Gastrocnemius medialis (tissue), 4 donors: ENCODE results near the gene DEPP1. TPM values are rescaled to one million over a fixed set of nuclear protein-coding genes. Genes with fewer than 3 reads are reported as not detected.
"Not testable (repeated sequence)": the region's sequence is repeated elsewhere in the genome, so short reads cannot be mapped to it uniquely, and the experiment has no call there.

Experiments
- ATAC-seq, 2 donors: fragments of 150-250 bp; one replicate each; pipeline ENCODE4 v1.9.1; 2016
- DNase-seq, 2 donors: peaks; one replicate each; pipeline ENCODE4 v3.0.0-alpha.2; 2019
- H3K27ac ChIP-seq, 4 donors: fragments of 200-600 bp; sonication (generic); 1 replicate in 1 of 4; 2 replicates in 3 of 4; pipeline ENCODE4 v1.5.1; 2016 to 2018; ENCODE audit warnings: mild to moderate bottlenecking in 2 of 4, moderate library complexity in 1 of 4
- H3K27me3 ChIP-seq, 3 donors: fragments of 200-600 bp; sonication (generic) in 2 of 3; 1 replicate in 1 of 3; 2 replicates in 2 of 3; pipeline versions ENCODE4 v1.5.1 to v1.6.0; 2016 to 2019; ENCODE audit warnings: mild to moderate bottlenecking in 1 of 3, moderate library complexity in 1 of 3
- H3K36me3 ChIP-seq, 2 donors: fragments of 200-600 bp; sonication (generic) in 1 of 2; one replicate each; pipeline ENCODE4 v1.5.1; 2017 to 2018
- H3K4me1 ChIP-seq, 2 donors: fragments of 200-600 bp; sonication (generic) in 1 of 2; one replicate each; pipeline ENCODE4 v1.5.1; 2016 to 2017; ENCODE audit warnings: mild to moderate bottlenecking in 2 of 2
- H3K4me3 ChIP-seq, 4 donors: fragments of 200-600 bp; sonication (generic) in 3 of 4; 1 replicate in 1 of 4; 2 replicates in 3 of 4; pipeline ENCODE4 v1.5.1; 2016 to 2019; ENCODE audit warnings: mild to moderate bottlenecking in 2 of 4
- H3K9me3 ChIP-seq, 3 donors: fragments of 200-600 bp; sonication (generic) in 2 of 3; 1 replicate in 1 of 3; 2 replicates in 2 of 3; pipeline ENCODE4 v1.5.1; 2016 to 2019
- POLR2A ChIP-seq, 2 donors: fragments of 450-650 bp; IDR thresholded peaks; one replicate each; pipeline ENCODE4 v1.6.1; 2017; ENCODE audit warnings: antibody characterized with exemption in 2 of 2, mild to moderate bottlenecking in 2 of 2, moderate library complexity in 2 of 2
- in situ Hi-C, 4 donors: fragments of 200-750 bp; cut with MboI; loops; one replicate each; pipeline versions ENCODE4 v1.15.0 to v1.8.0; 2017; ENCODE audit warnings: low sequenced_read_pairs in 4 of 4
- intact Hi-C: fragments of 100-400 bp; cut with DNase I; formaldehyde crosslinking; loops from one replicate; pipeline ENCODE4 v1.15.1; 2023; ENCODE audit warnings: low total_unique reads
- total RNA-seq, 4 donors: library from RNA; depleted of rRNA; stranded (reverse); fragments of >200 nt; gene quantifications; one replicate each; pipeline versions ENCODE4 v1.1.0 to v1.2.3, GENCODE V29; 2016
- TF ChIP-seq, protein P1 (sequence below), 5 experiments: fragments of 450-650 bp in 3 of 5; fragments of 200-600 bp in 2 of 5; sonication (generic) in 2 of 5; IDR thresholded peaks in 4 of 5; conservative IDR thresholded peaks in 1 of 5; 1 replicate in 4 of 5; 2 replicates in 1 of 5; pipeline ENCODE4 v1.5.1; 2016 to 2019; ENCODE audit warnings: antibody characterized with exemption in 5 of 5, mild to moderate bottlenecking in 3 of 5, moderate library complexity in 3 of 5

The DEPP1 gene, protein sequence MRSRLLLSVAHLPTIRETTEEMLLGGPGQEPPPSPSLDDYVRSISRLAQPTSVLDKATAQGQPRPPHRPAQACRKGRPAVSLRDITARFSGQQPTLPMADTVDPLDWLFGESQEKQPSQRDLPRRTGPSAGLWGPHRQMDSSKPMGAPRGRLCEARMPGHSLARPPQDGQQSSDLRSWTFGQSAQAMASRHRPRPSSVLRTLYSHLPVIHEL
- 100 to 1,000 TPM in 2 of 4 donors, 10 to 100 TPM in 2; 83.4 to 331 (median 120) TPM for total RNA-seq

DNA sequence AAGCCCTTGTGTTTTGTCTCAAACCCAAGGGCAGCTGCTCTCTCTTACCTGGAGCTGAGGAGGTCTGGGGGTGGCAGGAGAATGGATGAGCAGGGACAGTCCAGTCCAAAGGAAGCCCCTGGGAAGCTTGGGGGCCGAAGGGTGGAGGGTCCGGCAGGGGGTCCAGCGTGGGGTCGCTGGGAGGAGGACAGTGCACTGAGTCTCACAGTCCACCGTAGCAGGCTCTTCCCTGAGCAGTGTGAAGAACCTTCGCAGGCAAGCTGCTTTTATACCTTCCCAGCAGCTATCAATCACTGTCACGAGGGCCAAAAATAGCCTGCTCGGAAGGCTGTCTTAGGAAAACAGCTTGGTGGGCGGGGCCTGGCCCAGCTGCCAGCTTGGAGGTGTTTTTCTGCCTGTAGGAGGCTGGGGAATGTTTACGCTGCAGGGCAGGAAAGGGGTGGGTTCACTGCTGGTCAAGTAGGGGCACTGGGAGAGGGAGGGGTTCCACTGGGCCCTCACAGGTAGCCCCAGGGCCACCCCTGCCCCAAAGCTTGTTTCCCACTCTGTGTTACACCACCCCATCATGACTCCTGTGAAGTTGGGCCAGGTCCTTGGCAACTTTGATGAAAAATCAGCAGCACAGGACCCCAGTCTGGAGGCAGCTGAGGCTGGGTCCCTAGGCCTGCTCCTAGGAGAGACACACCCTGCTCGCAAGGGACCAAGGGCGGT is at the start of gene DEPP1:
DEPP1 (minus strand) TSS at position 240 of the 711 bp plus-strand sequence. CDS start 779 bp downstream, outside the sequence.
- ATAC-seq: peak; percentile 77 to 81
- H3K4me1 ChIP-seq: peaks cover 73 to 79% of the 10 kb centered on the region in 2 donors
- intact Hi-C loops (loop anchor here (1.0 to 10.0 kb wide), 4 partner anchors 19 to 1571 kb away; partner anchors contain the start of genes HNRNPF, RASSF4 and ZNF22), in situ Hi-C loops (loop anchor here in 3 of 4 donors (5.0 to 25.0 kb wide), 3 partner anchors 46 to 1566 kb away; partner anchors contain the start of gene HNRNPF (in 2 of the 3))
- TF ChIP-seq, protein P1, sequence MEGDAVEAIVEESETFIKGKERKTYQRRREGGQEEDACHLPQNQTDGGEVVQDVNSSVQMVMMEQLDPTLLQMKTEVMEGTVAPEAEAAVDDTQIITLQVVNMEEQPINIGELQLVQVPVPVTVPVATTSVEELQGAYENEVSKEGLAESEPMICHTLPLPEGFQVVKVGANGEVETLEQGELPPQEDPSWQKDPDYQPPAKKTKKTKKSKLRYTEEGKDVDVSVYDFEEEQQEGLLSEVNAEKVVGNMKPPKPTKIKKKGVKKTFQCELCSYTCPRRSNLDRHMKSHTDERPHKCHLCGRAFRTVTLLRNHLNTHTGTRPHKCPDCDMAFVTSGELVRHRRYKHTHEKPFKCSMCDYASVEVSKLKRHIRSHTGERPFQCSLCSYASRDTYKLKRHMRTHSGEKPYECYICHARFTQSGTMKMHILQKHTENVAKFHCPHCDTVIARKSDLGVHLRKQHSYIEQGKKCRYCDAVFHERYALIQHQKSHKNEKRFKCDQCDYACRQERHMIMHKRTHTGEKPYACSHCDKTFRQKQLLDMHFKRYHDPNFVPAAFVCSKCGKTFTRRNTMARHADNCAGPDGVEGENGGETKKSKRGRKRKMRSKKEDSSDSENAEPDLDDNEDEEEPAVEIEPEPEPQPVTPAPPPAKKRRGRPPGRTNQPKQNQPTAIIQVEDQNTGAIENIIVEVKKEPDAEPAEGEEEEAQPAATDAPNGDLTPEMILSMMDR (IDR thresholded peaks at IDR 0.05 in 4 of 5, conservative IDR thresholded peaks at IDR 0.05 in 1 of 5): peak in 3 of 5 experiments; percentile 22 to 46 (median 39)
- TF ChIP-seq POLR2A (IDR thresholded peaks at IDR 0.05): peak; percentile 100
- H3K27ac ChIP-seq: peak within 1 kb of the TSS; percentile 84 to 94 (median 90)
- no peaks in the 10 kb centered on the region for H3K9me3 ChIP-seq
- peak within 1 kb of the TSS; percentile 65 to 83 (median 80) for H3K4me3 ChIP-seq
- peak; percentile 93 to 96 for DNase-seq
- H3K27me3 ChIP-seq: no peaks in the 10 kb centered on the region
- peaks cover 0 to 14% of the 10 kb centered on the region in 2 donors for H3K36me3 ChIP-seq

DNA sequence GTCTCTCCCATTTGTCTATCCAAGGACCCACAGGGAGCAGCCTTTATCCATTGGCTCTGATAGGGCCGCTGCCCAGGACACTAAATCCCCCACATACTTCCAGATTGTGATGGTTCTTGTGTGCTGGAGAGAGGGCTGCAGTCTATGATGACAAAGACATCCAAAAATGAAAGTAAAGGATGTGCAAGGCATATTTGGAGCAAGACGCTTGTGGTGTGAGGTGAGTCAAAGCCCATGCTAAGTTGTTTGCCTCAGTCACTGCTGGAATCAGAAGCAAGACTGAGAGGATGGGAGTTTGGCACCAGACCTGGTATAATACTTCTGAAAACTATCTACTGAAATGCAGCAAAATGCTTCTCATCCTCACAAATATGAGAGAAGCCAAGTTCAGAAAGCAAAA is 44.8 kb upstream of the DEPP1 start:
- TF ChIP-seq, protein P1 (IDR thresholded peaks at IDR 0.05 in 4 of 5, conservative IDR thresholded peaks at IDR 0.05 in 1 of 5): no peak
- TF ChIP-seq POLR2A (IDR thresholded peaks at IDR 0.05): no peak
- intact Hi-C loops: no loop called here

DNA sequence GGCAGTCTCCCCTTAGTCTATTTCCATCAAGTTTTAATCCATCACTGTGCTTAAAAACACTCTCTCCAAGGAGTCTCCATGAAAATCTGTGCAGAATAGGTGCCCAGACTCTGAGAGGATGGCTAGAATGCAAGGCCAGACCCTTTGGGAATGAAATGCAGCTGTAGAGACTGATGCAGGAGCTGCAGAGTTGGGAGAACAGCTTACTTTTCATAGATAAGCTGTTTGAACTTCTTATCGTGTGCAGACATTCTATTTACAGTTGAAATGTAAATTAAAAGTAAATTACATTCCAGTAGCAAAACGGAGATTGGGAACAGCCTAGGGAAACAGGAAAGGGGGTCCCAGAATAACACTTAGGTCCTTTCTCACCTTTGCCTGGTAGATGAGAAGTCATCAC is 37.0 kb upstream of the DEPP1 start:
- ATAC-seq: no peak
- intact Hi-C loops (no loop called here), in situ Hi-C loops (no loop called here)

More for the DNA sequence above, 44.8 kb upstream of the DEPP1 start:
- no peaks in the 10 kb centered on the region for H3K27me3 ChIP-seq
- H3K27ac ChIP-seq: no peak overlapping the region
- no peaks in the 10 kb centered on the region for H3K4me1 ChIP-seq
- H3K4me3 ChIP-seq: no peak overlapping the region
- ATAC-seq (no peak), DNase-seq (no peak)
- H3K36me3 ChIP-seq: no peaks in the 10 kb centered on the region
- in situ Hi-C loops: no loop called here
- H3K9me3 ChIP-seq: no peaks in the 10 kb centered on the region

DNA sequence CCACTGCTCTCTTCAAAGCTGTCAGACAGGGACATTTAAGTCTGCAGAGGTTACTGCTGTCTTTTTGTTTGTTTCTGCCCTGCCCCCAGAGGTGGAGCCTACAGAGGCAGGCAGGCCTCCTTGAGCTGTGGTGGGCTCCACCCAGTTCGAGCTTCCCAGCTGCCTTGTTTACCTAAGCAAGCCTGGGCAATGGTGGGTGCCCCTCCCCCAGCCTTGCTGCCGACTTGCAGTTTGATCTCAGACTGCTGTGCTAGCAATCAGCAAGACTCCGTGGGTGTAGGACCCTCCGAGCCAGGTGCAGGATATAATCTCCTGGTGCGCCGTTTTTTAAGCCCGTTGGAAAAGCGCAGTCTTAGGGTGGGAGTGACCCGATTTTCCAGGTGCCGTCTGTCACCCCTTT is 35.9 kb upstream of the DEPP1 start:
- H3K27me3 ChIP-seq, DNase-seq, H3K4me3 ChIP-seq, in situ Hi-C loops, H3K4me1 ChIP-seq, H3K27ac ChIP-seq, H3K9me3 ChIP-seq, intact Hi-C loops, ATAC-seq, H3K36me3 ChIP-seq: not testable (repeated sequence)

More for the DNA sequence above, 37.0 kb upstream of the DEPP1 start:
- H3K9me3 ChIP-seq: no peaks in the 10 kb centered on the region
- H3K36me3 ChIP-seq: no peaks in the 10 kb centered on the region
- no peak overlapping the region for H3K4me3 ChIP-seq
- no peak overlapping the region for H3K27ac ChIP-seq
- no peak for TF ChIP-seq POLR2A (IDR thresholded peaks at IDR 0.05)
- TF ChIP-seq, protein P1 (IDR thresholded peaks at IDR 0.05 in 4 of 5, conservative IDR thresholded peaks at IDR 0.05 in 1 of 5): no peak
- DNase-seq: no peak
- no peaks in the 10 kb centered on the region for H3K27me3 ChIP-seq
- no peaks in the 10 kb centered on the region for H3K4me1 ChIP-seq
